GM12801 (cell line): Measurements from ENCODE around the gene SRPRB.

Experiments
- TF ChIP-seq, protein P1 (sequence below): IDR thresholded peaks from one replicate; pipeline ENCODE4 v1.5.1; 2011; ENCODE audit warnings: control low read depth; ENCODE audit not compliant: insufficient read length; ENCODE audit errors: extremely low read depth

The SRPRB gene

DNA sequence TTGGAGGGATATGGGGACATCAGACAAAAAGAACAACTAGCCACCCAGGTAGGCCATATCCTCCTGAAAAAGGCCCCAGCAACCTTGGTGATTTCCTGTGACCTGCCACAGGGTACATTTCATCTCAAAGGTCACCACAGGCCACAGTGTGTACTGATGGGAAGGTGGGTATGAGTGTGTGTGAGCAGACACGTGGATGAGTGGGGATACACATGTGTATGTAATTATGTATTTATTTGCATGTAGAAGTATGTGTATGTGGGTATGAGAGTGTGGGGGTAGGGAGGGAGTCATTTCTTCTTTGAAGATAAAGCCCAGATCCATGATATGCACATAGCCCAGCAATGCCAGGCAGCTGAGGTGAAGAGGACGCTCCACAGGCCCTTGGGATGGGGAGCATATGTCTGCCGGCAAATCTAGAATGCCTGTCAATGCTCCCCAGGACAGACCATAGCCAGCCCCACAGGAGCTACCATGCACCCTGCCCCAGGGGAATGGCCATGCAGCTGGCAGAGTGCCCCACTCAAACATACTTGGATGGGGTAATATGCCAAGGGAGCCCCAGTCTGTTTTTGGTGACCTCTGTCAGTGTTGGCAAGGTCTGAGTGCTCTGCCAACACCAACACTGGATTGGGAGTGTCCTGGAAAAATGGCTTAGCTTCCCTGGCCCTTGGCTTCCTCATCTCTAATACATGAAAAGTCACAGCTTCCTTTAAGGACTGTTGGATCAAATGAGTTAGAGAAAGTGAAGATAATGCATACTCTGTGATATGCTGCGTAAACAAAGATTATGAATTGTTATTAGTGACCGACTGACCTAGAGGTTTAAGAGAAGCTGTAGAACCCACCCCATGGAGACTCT, 47.7 kb downstream of the SRPRB start:
- TF ChIP-seq, protein P1, sequence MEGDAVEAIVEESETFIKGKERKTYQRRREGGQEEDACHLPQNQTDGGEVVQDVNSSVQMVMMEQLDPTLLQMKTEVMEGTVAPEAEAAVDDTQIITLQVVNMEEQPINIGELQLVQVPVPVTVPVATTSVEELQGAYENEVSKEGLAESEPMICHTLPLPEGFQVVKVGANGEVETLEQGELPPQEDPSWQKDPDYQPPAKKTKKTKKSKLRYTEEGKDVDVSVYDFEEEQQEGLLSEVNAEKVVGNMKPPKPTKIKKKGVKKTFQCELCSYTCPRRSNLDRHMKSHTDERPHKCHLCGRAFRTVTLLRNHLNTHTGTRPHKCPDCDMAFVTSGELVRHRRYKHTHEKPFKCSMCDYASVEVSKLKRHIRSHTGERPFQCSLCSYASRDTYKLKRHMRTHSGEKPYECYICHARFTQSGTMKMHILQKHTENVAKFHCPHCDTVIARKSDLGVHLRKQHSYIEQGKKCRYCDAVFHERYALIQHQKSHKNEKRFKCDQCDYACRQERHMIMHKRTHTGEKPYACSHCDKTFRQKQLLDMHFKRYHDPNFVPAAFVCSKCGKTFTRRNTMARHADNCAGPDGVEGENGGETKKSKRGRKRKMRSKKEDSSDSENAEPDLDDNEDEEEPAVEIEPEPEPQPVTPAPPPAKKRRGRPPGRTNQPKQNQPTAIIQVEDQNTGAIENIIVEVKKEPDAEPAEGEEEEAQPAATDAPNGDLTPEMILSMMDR: no peak

DNA sequence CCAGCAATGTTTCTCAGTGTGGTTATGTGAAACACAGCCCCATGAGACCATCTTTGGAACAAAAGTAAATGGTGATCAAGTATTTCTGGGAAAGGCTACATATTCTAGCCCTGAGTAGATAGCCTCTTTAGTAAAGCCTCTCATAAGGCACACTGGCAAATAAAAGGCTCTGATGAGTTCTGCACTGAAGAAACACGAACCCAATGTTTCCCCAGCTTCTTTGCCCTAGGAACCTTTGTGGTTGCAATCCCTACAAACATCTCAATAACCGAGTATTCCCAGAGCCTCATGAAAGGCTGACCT, 48.3 kb downstream of the SRPRB start:
- TF ChIP-seq, protein P1: no peak

DNA sequence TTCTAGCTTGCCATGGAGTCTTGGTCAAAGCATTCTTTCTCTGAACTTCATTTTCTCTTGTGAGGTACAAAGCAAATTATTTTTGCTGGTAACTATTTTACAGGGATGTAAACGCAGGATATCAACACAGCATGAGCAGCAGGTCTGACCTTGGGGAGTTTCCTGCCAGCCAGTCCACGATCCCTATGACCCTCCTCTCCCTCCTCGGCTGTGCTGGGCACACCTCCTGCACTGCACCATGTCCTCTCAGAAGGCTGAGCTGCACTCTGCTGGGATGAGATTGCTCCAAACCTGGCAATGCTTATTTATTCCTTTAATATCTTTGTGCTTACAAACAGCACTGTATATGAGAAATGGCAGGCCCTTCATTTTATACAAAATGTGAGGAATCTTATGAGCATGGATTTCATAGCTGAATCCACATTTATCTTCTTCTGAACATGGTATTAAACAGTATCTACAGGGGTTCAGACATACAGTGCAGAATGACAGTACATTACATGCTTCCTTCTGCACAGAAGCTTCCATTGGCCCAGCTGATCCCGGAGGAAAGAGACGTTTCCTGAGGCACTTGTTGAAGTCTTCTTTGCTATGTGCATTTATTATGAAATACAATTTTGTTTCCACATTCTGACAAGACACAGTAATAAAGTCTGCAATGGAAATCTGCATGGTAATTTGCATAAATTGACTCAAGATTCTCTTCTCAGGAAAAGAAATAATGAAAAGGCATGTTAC, 48.8 kb downstream of the SRPRB start:
- TF ChIP-seq, protein P1: no peak

DNA sequence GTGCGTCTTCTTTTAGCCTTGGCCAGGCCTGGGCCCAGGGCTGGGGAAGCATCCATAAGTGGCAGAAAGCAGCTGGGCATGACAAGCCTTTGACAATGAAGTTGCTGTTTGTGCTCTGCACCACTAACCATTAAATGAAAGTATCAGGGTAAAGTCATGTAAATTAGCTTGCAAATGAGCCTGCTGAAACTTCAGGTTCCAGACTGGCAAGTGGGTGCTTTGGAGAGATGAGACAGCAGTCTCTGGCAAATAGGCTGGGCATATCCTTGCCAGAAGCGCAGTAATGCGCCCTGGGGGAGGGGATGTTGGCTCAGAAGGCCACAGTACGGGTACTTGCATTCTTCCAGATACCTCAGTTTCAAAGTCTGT, 49.4 kb downstream of the SRPRB start:
- TF ChIP-seq, protein P1: no peak

DNA sequence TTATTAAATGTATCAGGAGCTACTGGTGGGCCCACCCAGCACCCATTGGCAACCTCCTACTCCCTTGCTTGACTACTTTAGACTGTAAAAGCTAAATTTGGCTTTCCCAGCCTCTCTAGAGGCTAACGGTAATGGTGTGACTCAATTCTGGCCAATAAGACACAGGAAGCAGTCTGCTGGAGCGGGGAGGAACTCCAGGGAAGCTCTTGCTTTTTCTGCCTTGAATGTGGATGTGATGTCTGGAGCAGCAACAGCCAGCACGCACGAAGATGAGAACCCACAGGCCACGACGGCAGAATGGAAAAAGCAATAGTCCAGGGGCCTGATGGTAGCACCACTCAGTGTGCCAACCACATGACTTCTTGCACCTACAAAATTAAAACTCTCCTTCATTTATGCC, 50.2 kb downstream of the SRPRB start:
- TF ChIP-seq, protein P1: no peak

DNA sequence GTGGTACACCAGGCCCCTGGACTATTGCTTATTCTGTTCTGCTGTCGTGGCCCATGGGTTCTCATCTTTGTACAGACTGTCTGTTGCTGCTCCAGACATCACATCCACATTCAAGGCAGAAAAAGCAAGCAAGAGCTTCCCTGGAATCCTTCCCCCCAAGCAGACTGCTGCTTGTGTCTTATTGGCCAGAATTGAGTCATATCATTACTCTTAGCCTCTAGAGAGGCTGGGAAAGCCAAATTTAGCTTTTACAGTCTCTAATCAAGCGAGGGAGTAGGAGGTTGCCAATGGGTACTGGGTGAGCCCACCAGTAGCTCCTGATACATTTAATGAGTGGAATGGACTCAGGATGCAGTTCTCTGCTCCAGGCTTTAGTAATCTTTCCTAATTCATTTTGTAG, 50.7 kb downstream of the SRPRB start:
- TF ChIP-seq, protein P1: no peak

DNA sequence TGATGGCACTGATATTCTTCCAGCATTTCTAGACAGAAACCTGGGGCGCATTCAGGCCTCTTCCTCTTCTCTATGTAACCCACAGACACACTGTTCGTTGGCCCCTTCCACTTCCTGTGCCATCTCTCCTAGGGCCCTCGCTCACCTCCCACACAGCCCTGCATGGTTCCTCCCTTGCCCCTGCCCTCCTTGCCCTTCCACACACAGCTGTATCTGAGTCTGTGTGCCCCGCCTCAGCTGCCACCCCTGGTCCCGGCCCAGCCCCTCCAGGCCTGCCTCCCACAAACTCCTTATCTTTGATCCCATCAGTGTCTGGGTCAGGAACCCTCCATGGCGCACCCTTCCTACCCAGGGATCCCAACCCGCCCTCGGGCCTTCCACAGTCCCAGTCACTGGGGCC, 52.2 kb downstream of the SRPRB start:
- TF ChIP-seq, protein P1: no peak
